ENCODE measurements around the gene TPM4. TPM values are rescaled to one million over a fixed set of nuclear protein-coding genes. Genes with fewer than 3 reads are reported as not detected.

The TPM4 gene
- total and polyA plus RNA-seq, 2 of the 13 experiments (the other 11 are each of a cell fraction or from before 2014, with no cell fraction given), result 180 to 188 TPM

GRCh38 chr19:16066611-16067104 is 9.6 kb upstream of the TPM4 start (continued):
- no peak for TF ChIP-seq AGO1 (IDR thresholded peaks at IDR 0.05; ENCODE audit: low read depth, low read length, poor library complexity, severe bottlenecking)
- no peak for TF ChIP-seq SUZ12 (IDR thresholded peaks at IDR 0.05; ENCODE audit: low read depth, low read length)
- TF ChIP-seq ZBTB46 (CRISPR knock-in tag; IDR thresholded peaks at IDR 0.05; ENCODE audit: borderline replicate concordance), result no peak
- TF ChIP-seq ZNF782 (CRISPR knock-in tag; IDR thresholded peaks at IDR 0.05; ENCODE audit: borderline replicate concordance), result no peak
- no peak for TF ChIP-seq ZBTB40 (IDR thresholded peaks at IDR 0.05)
- no peak for TF ChIP-seq ZBTB40 (CRISPR knock-in tag; IDR thresholded peaks at IDR 0.05)
- no peak for TF ChIP-seq RNF2 (conservative IDR thresholded peaks at IDR 0.05; ENCODE audit: low read depth)
- peak; percentile 85 for TF ChIP-seq CHD4 (IDR thresholded peaks at IDR 0.05; ENCODE audit: borderline replicate concordance, low read length)
- TF ChIP-seq ZNF550 (CRISPR knock-in tag; IDR thresholded peaks at IDR 0.05; ENCODE audit: borderline replicate concordance), result no peak
- TF ChIP-seq EZH2 (conservative IDR thresholded peaks at IDR 0.05; ENCODE audit: low read depth, low read length), result no peak
- TF ChIP-seq SAFB2 (CRISPR knock-in tag; IDR thresholded peaks at IDR 0.05; ENCODE audit: borderline replicate concordance, low read depth), result no peak; the same call in 1 of the 2 replicates
- TF ChIP-seq ZBTB34 (CRISPR knock-in tag; IDR thresholded peaks at IDR 0.05), result no peak
- TF ChIP-seq ZNF850 (CRISPR knock-in tag; conservative IDR thresholded peaks at IDR 0.05), result no peak
- TF ChIP-seq ZNF432 (CRISPR knock-in tag; IDR thresholded peaks at IDR 0.05; ENCODE audit: borderline replicate concordance), result no peak

Data from HepG2 (cell line).